ENCODE data around the gene CRAT. TPM values are rescaled to one million over a fixed set of nuclear protein-coding genes. Genes with fewer than 3 reads are reported as not detected.

Gene CRAT
- total RNA-seq, 1 experiment from 2014 or later, result 14.5 TPM

DNA sequence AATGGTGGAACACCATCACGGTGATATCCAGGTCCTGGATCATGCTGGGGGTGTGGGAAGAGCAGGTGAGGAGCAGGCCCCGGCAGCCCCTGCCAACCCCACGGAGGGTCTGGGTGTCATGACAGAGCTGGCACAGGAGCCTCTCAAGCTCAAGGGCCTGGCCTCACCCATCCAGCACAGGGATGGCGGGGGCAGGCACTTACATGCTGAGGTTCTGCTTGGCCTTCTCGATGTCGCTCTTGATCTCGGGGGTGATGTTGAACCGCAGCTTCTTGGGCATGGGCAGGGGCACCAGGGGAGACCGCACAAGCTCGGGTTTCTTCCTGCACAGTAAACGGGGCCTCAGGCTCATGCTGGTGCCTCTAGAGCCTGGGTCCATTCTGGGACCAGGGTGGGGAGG, 12.3 kb downstream of the CRAT start:
- Mint-ChIP-seq H3K36me3 (ENCODE audit: insufficient read depth, unreplicated experiment) (no peaks in the 10 kb centered on the region), H3K27me3 (ENCODE audit: insufficient read depth, unreplicated experiment) (no peaks in the 10 kb centered on the region), H3K4me3 (ENCODE audit: unreplicated experiment) (no peak overlapping the region), H3K4me1 (ENCODE audit: insufficient read depth, unreplicated experiment) (no peaks in the 10 kb centered on the region), H3K27ac (ENCODE audit: low read depth, unreplicated experiment) (no peak overlapping the region), H3K9me3 (ENCODE audit: unreplicated experiment) (no peaks in the 10 kb centered on the region)
- no peak for DNase-seq (ENCODE audit: unreplicated experiment)
- POLR2A ChIA-PET, result interaction anchor here (0.5 to 1.0 kb wide), 3 partner anchors 10 to 399 kb away, joined by 3 to 5 read pairs (median 3); partner anchors contain the start of gene PTPA
- CTCF ChIA-PET, result no interaction called here
- no TSS peak for BruUV-seq (replicated peaks)
- TF ChIP-seq, protein P1, sequence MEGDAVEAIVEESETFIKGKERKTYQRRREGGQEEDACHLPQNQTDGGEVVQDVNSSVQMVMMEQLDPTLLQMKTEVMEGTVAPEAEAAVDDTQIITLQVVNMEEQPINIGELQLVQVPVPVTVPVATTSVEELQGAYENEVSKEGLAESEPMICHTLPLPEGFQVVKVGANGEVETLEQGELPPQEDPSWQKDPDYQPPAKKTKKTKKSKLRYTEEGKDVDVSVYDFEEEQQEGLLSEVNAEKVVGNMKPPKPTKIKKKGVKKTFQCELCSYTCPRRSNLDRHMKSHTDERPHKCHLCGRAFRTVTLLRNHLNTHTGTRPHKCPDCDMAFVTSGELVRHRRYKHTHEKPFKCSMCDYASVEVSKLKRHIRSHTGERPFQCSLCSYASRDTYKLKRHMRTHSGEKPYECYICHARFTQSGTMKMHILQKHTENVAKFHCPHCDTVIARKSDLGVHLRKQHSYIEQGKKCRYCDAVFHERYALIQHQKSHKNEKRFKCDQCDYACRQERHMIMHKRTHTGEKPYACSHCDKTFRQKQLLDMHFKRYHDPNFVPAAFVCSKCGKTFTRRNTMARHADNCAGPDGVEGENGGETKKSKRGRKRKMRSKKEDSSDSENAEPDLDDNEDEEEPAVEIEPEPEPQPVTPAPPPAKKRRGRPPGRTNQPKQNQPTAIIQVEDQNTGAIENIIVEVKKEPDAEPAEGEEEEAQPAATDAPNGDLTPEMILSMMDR (IDR thresholded peaks at IDR 0.05; ENCODE audit: unreplicated experiment), result no peak
- intact Hi-C loops (cut with micrococcal nuclease), result no loop called here

DNA sequence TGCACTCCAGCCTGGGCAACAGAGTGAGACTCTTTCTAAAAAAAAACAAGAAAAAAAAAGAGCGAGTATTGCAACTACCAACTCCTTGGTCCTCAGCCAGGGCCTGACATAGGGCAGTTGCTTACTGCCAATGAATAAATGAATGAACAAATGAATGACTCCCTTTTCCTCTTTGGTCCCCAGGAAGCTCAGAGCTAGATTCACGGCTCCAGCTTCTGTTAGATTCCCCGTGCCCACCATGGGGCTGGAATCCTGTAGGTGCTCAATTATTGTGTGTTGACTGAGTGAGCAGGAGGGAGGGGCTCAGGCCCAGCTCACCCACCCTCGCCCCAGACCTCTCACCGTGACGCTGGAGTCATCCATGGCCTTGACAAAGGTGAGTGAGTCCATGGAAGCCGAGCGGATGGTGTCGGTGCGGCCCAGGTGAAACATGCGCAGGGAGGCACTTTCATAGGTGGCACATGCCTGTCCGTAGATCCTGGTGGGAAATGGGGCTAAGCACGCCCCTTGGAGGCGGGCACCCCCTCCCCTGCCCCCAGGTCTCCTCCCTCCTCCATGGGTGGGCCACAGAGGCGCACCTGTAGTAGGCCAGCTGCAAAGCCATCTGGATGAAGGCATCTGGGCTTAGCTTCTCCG, 12.8 kb downstream of the CRAT start:
- Mint-ChIP-seq H3K9me3 (ENCODE audit: unreplicated experiment) (no peaks in the 10 kb centered on the region), H3K4me1 (ENCODE audit: insufficient read depth, unreplicated experiment) (no peaks in the 10 kb centered on the region), H3K27ac (ENCODE audit: low read depth, unreplicated experiment) (no peak overlapping the region), H3K27me3 (ENCODE audit: insufficient read depth, unreplicated experiment) (no peaks in the 10 kb centered on the region), H3K36me3 (ENCODE audit: insufficient read depth, unreplicated experiment) (no peaks in the 10 kb centered on the region), H3K4me3 (ENCODE audit: unreplicated experiment) (no peak overlapping the region)
- ChIA-PET CTCF (interaction anchor here (0.6 to 0.7 kb wide), 2 partner anchors 10 to 20 kb away, joined by 3 to 4 read pairs; no protein-coding TSS in a partner anchor), POLR2A (interaction anchor here (0.5 to 1.0 kb wide), 2 partner anchors 9 to 398 kb away, joined by 3 read pairs; no protein-coding TSS in a partner anchor)
- DNase-seq (ENCODE audit: unreplicated experiment), result no peak
- BruUV-seq (replicated peaks), result no TSS peak
- intact Hi-C loops (cut with micrococcal nuclease), result no loop called here
- TF ChIP-seq, protein P1 (IDR thresholded peaks at IDR 0.05; ENCODE audit: unreplicated experiment), result no peak

DNA sequence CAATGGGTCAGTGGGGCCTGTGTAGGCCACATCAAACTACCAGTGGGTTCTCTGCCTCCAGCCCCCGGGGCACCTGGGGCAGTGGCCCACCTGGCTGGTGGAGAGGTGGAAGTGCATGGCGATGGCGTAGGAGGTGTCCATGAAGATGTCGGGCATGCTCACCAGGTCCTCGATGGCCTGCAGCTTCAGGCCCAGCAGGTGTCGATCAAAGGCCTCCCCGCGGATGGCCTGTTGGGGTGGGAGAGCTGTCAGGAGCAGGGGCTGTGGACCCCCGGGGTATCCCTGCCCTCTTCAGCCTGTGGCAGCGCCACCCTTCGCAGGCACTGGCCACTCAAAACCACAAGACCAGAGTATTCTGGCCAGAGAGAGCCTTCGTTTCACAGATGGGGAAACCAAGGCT, 14.7 kb downstream of the CRAT start:
- no peaks in the 10 kb centered on the region for H3K27me3 Mint-ChIP-seq (ENCODE audit: insufficient read depth, unreplicated experiment)
- no peaks in the 10 kb centered on the region for H3K4me1 Mint-ChIP-seq (ENCODE audit: insufficient read depth, unreplicated experiment)
- no peak for DNase-seq (ENCODE audit: unreplicated experiment)
- H3K36me3 Mint-ChIP-seq (ENCODE audit: insufficient read depth, unreplicated experiment), result no peaks in the 10 kb centered on the region
- no TSS peak for BruUV-seq (replicated peaks)
- ChIA-PET POLR2A (no interaction called here), CTCF (no interaction called here)
- no peak overlapping the region for H3K4me3 Mint-ChIP-seq (ENCODE audit: unreplicated experiment)
- TF ChIP-seq, protein P1 (IDR thresholded peaks at IDR 0.05; ENCODE audit: unreplicated experiment), result no peak
- intact Hi-C loops (cut with micrococcal nuclease), result no loop called here
- H3K27ac Mint-ChIP-seq (ENCODE audit: low read depth, unreplicated experiment), result no peak overlapping the region
- H3K9me3 Mint-ChIP-seq (ENCODE audit: unreplicated experiment), result no peaks in the 10 kb centered on the region

DNA sequence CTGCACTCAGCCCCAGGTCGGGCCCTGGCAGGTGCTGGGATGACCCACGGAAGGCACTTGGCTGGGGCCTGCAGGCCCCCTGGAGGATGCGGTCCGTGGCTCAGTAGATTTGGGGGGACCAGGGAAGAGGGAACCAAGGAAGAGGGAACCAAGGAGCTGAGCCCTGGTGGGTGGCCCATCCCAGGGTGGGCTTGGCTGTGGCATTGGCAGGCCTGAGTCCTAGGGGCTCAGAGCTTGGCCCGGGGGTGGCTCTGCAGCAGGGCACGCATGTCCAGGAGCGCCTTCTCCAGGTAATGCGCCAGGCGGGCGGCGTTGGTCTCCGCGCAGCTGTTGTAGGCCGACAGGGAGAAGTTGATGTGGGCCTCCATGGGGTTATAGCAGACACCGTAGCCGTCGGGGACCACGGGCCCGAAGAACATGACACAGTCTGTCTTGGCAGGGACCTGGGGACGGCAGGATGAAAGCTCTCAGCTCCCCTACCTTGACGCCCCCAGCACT, 15.4 kb downstream of the CRAT start:
- Mint-ChIP-seq H3K9me3 (ENCODE audit: unreplicated experiment) (no peaks in the 10 kb centered on the region), H3K36me3 (ENCODE audit: insufficient read depth, unreplicated experiment) (no peaks in the 10 kb centered on the region), H3K4me1 (ENCODE audit: insufficient read depth, unreplicated experiment) (no peaks in the 10 kb centered on the region), H3K27me3 (ENCODE audit: insufficient read depth, unreplicated experiment) (no peaks in the 10 kb centered on the region), H3K4me3 (ENCODE audit: unreplicated experiment) (no peak overlapping the region), H3K27ac (ENCODE audit: low read depth, unreplicated experiment) (no peak overlapping the region)
- ChIA-PET CTCF (no interaction called here), POLR2A (no interaction called here)
- intact Hi-C loops (cut with micrococcal nuclease), result no loop called here
- TF ChIP-seq, protein P1 (IDR thresholded peaks at IDR 0.05; ENCODE audit: unreplicated experiment), result no peak
- no peak for DNase-seq (ENCODE audit: unreplicated experiment)
- no TSS peak for BruUV-seq (replicated peaks)

All from MCF 10A (cell line).